ENCODE measurements around the gene LRRC27. TPM values are rescaled to one million over a fixed set of nuclear protein-coding genes. Genes with fewer than 3 reads are reported as not detected.

LRRC27 gene
- total RNA-seq, 1 experiment from 2014 or later: 4.1 TPM

DNA sequence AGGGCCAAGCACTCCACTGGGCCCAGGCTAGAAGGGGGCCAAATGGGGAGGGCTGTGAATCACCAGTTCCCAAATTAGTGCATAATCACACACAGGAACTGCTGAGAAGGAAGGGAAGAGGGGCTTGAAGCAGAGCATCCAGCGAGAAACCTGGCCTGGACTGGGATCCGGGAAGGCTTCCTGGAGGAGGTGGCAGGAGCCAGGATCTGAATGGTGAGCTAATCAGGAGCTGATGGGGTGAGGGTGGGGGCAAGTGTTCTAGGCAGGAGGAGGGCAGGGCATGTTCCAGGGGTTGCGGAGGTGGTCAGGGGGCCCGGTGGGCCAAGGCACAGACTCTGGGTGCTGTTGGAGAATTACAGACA, 77.7 kb downstream of the LRRC27 start (continued):
- no peak for TF ChIP-seq ELF1 (IDR thresholded peaks at IDR 0.05; ENCODE audit: borderline replicate concordance, low read depth)

DNA sequence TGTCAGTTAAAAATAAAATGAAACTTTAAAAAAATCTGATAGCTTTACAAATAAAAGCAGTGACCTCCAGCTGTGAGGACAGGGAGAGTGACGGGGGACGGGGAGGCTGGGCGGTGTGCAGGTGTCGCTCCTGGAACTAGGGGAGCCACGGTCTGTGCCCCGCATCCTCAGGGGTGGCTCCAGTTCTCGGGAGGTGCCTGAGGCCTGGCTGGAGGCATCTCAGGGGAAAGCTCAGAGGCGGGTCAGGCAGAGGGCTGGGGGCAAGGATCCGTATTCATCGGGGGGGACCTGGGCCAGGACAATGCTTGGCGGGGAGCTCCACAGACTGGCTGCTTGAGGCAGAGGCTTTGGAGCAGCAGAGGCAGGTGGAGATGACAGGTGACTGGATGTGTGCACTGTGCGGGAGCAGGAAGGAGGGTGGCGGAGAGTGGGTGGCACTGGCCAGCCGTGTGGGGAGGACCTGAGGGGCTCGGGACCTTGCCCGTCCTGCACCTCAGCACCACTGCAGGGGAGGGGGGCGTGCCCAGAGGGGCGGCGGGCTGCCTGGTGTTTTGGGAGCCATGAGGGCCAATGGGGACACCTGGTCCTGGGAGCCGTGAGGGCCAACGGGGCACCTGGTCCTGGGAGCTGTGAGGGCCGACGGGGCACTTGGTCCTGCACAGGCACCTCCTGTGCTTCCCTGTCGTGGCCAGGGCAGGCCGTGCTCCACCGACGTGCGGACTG, 78.2 kb downstream of the LRRC27 start:
- ChIA-PET POLR2A (interaction anchor here (1.0 kb wide), 1 partner anchor 9 kb away, joined by 10 read pairs; no protein-coding TSS in a partner anchor), RAD21 (ENCODE audit: low non-redundant PET in 1 of 2, low total read pairs in 2 of 2, uncharacterized antibody in 2 of 2, unreplicated experiment in 2 of 2) (no interaction called here), CTCF (no interaction called here)
- Histone ChIP-seq H3K4me1 (ENCODE audit: control insufficient read depth in 1 of 2, insufficient read depth in 2 of 2, low read length in 2 of 2) (peaks cover 15 to 23% of the 10 kb centered on the region in 2 experiments; a peak in 3 of 4 replicates), H3K36me3 (ENCODE audit: control insufficient read depth in 1 of 2, insufficient read depth in 2 of 2, low read length in 2 of 2) (peaks cover 0 to 1% of the 10 kb centered on the region in 2 experiments; a peak in 1 of 4 replicates), H2AFZ (ENCODE audit: low read depth, low read length, poor library complexity, severe bottlenecking) (no peak overlapping the region), H3K79me2 (ENCODE audit: insufficient read depth, low read length) (peaks cover 37% of the 10 kb centered on the region), H3K4me2 (ENCODE audit: low read length) (no peak overlapping the region), H3K27ac (ENCODE audit: low read depth, low read length) (no peak overlapping the region), H3K4me3 (replicated peaks in 1 of 2; ENCODE audit: low read depth in 1 of 2, low read length in 2 of 2) (no peak overlapping the region), H3K27me3 (ENCODE audit: insufficient read depth, low read length) (no peaks in the 10 kb centered on the region), H3K9me2 (ENCODE audit: insufficient read depth) (no peaks in the 10 kb centered on the region), H4K20me1 (ENCODE audit: insufficient read depth) (no peaks in the 10 kb centered on the region), H3K9me3 (ENCODE audit: control insufficient read depth in 1 of 2, insufficient read depth in 1 of 2, low read depth in 1 of 2, low read length in 2 of 2) (no peaks in the 10 kb centered on the region), H3K9ac (ENCODE audit: low read length) (no peak overlapping the region)
- DNase-seq (ENCODE audit: low read depth, low spot score): no peak
- ATAC-seq: no peak
- TF ChIP-seq TCF7L2 (IDR thresholded peaks at IDR 0.05; ENCODE audit: borderline replicate concordance, extremely low read depth, insufficient read depth, insufficient read length): no peak
- TF ChIP-seq EZH2phosphoT487 (IDR thresholded peaks at IDR 0.05; ENCODE audit: borderline replicate concordance): no peak
- TF ChIP-seq ELF1 (IDR thresholded peaks at IDR 0.05; ENCODE audit: borderline replicate concordance, low read depth): no peak
- no peak for TF ChIP-seq CEBPB (IDR thresholded peaks at IDR 0.05; ENCODE audit: low read depth)
- TF ChIP-seq, protein P1, sequence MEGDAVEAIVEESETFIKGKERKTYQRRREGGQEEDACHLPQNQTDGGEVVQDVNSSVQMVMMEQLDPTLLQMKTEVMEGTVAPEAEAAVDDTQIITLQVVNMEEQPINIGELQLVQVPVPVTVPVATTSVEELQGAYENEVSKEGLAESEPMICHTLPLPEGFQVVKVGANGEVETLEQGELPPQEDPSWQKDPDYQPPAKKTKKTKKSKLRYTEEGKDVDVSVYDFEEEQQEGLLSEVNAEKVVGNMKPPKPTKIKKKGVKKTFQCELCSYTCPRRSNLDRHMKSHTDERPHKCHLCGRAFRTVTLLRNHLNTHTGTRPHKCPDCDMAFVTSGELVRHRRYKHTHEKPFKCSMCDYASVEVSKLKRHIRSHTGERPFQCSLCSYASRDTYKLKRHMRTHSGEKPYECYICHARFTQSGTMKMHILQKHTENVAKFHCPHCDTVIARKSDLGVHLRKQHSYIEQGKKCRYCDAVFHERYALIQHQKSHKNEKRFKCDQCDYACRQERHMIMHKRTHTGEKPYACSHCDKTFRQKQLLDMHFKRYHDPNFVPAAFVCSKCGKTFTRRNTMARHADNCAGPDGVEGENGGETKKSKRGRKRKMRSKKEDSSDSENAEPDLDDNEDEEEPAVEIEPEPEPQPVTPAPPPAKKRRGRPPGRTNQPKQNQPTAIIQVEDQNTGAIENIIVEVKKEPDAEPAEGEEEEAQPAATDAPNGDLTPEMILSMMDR (IDR thresholded peaks at IDR 0.05 in 2 of 3, conservative IDR thresholded peaks at IDR 0.05 in 1 of 3; ENCODE audit: borderline replicate concordance in 1 of 3, insufficient read depth in 1 of 3, low read depth in 2 of 3, low read length in 2 of 3): no peak
- TF ChIP-seq ZNF274 (IDR thresholded peaks at IDR 0.05; ENCODE audit: low read depth, low read length): no peak
- no peak for TF ChIP-seq EGR1 (IDR thresholded peaks at IDR 0.05; ENCODE audit: low read depth)
- no peak for TF ChIP-seq SIN3A (IDR thresholded peaks at IDR 0.05; ENCODE audit: low read depth)
- TF ChIP-seq RAD21 (IDR thresholded peaks at IDR 0.05; ENCODE audit: low read depth): no peak
- TF ChIP-seq CBX3 (IDR thresholded peaks at IDR 0.05; ENCODE audit: low read depth): no peak
- TF ChIP-seq ZFX (IDR thresholded peaks at IDR 0.05): no peak
- TF ChIP-seq YY1 (IDR thresholded peaks at IDR 0.05; ENCODE audit: extremely low read depth, insufficient replicate concordance, low read depth, low read length): no peak
- BruUV-seq (replicated peaks): no TSS peak
- intact Hi-C loops (cut with micrococcal nuclease): no loop called here
